Liver (tissue), 9 donors: ENCODE results near the gene RIT2. TPM values are rescaled to one million over a fixed set of nuclear protein-coding genes. Genes with fewer than 3 reads are reported as not detected.

Experiments used
- DNase-seq: peaks from one replicate; pipeline ENCODE4 v3.0.0-alpha.2; 2017; ENCODE audit warnings: low spot score
- H3K27ac ChIP-seq, 2 donors: one replicate each; pipeline ENCODE4 v1.7.0; 2013; ENCODE audit warnings: inconsistent platforms in 2 of 2, low read length in 2 of 2, control low read depth in 1 of 2, low read depth in 1 of 2, mild to moderate bottlenecking in 1 of 2
- H3K27me3 ChIP-seq, 4 donors: one replicate each; pipeline versions ENCODE4 v1.6.1 to v1.7.0; 2013; ENCODE audit warnings: low read length in 3 of 4, inconsistent platforms in 1 of 4, mild to moderate bottlenecking in 1 of 4, moderate library complexity in 1 of 4; ENCODE audit not compliant: control insufficient read depth in 4 of 4, insufficient read depth in 4 of 4
- H3K36me3 ChIP-seq, 4 donors: one replicate each; pipeline versions ENCODE4 v1.6.1 to v1.7.0; 2013; ENCODE audit warnings: low read length in 3 of 4, mild to moderate bottlenecking in 3 of 4, low read depth in 1 of 4, moderate library complexity in 1 of 4; ENCODE audit not compliant: control insufficient read depth in 4 of 4, insufficient read depth in 3 of 4
- H3K4me1 ChIP-seq, 4 donors: one replicate each; pipeline versions ENCODE4 v1.6.1 to v1.7.0; 2013; ENCODE audit warnings: low read length in 3 of 4, mild to moderate bottlenecking in 3 of 4, moderate library complexity in 1 of 4; ENCODE audit not compliant: control insufficient read depth in 4 of 4, insufficient read depth in 4 of 4
- H3K4me3 ChIP-seq, 3 donors: one replicate each; pipeline versions ENCODE4 v1.6.1 to v1.7.0; 2013; ENCODE audit warnings: low read length in 3 of 3, control low read depth in 1 of 3, low read depth in 1 of 3, mild to moderate bottlenecking in 1 of 3
- H3K9ac ChIP-seq, 2 donors: one replicate each; pipeline ENCODE4 v1.7.0; 2013; ENCODE audit warnings: low read length in 2 of 2, mild to moderate bottlenecking in 2 of 2, moderate library complexity in 2 of 2, control low read depth in 1 of 2, low read depth in 1 of 2
- H3K9me3 ChIP-seq, 4 donors: one replicate each; pipeline versions ENCODE4 v1.6.1 to v1.7.0; 2013; ENCODE audit warnings: low read length in 3 of 4; ENCODE audit not compliant: control insufficient read depth in 4 of 4
- EGR1 ChIP-seq, 2 donors: IDR thresholded peaks; 2 replicates each; pipeline ENCODE4 v1.6.1; 2016 to 2018; ENCODE audit warnings: antibody characterized with exemption in 2 of 2, low read depth in 2 of 2
- FOXA1 ChIP-seq: IDR thresholded peaks from 2 replicates; pipeline ENCODE4 v1.6.1; 2016; ENCODE audit warnings: antibody characterized with exemption
- FOXA2 ChIP-seq: IDR thresholded peaks from 2 replicates; pipeline ENCODE4 v1.6.1; 2016; ENCODE audit warnings: antibody characterized with exemption
- GABPA ChIP-seq, 2 donors: IDR thresholded peaks in 1 of 2; conservative IDR thresholded peaks in 1 of 2; 2 replicates each; pipeline ENCODE4 v1.6.1; 2016; ENCODE audit warnings: antibody characterized with exemption in 2 of 2, mild to moderate bottlenecking in 1 of 2, moderate library complexity in 1 of 2
- HNF4A ChIP-seq, 2 donors: conservative IDR thresholded peaks; 2 replicates each; pipeline ENCODE4 v1.6.1; 2016; ENCODE audit warnings: antibody characterized with exemption in 2 of 2, mild to moderate bottlenecking in 2 of 2
- HNF4G ChIP-seq: IDR thresholded peaks from 2 replicates; pipeline ENCODE4 v1.6.1; 2016; ENCODE audit warnings: antibody characterized with exemption
- JUND ChIP-seq, 2 donors: IDR thresholded peaks; 2 replicates each; pipeline ENCODE4 v1.6.1; 2016; ENCODE audit warnings: antibody characterized with exemption in 2 of 2
- NR2F2 ChIP-seq: IDR thresholded peaks from 2 replicates; pipeline ENCODE4 v1.6.1; 2016; ENCODE audit warnings: antibody characterized with exemption
- RAD21 ChIP-seq, 2 donors: IDR thresholded peaks; 2 replicates each; pipeline ENCODE4 v1.6.1; 2016; ENCODE audit warnings: antibody characterized with exemption in 2 of 2, mild to moderate bottlenecking in 2 of 2
- RXRA ChIP-seq, 2 donors: IDR thresholded peaks; 2 replicates each; pipeline ENCODE4 v1.6.1; 2017 to 2018; ENCODE audit warnings: antibody characterized with exemption in 2 of 2, mild to moderate bottlenecking in 1 of 2
- SP1 ChIP-seq: IDR thresholded peaks from 2 replicates; pipeline ENCODE4 v1.6.1; 2018; ENCODE audit warnings: antibody characterized with exemption, mild to moderate bottlenecking
- TAF1 ChIP-seq: conservative IDR thresholded peaks from 2 replicates; pipeline ENCODE4 v1.6.1; 2016; ENCODE audit warnings: antibody characterized with exemption, mild to moderate bottlenecking
- YY1 ChIP-seq: IDR thresholded peaks from 2 replicates; pipeline ENCODE4 v1.6.1; 2016; ENCODE audit warnings: antibody characterized with exemption, mild to moderate bottlenecking
- WGBS: extraction: QIAGEN DNeasy Blood & Tissue Kit; methylation state at CpG from one replicate; pipeline ENCODE4 v1.1.7; 2013; 5-methylcytosine and 5-hydroxymethylcytosine counted together
- polyA plus RNA-seq, 2 donors: library from polyadenylated mRNA; stranded (reverse) in 1 of 2; unstranded in 1 of 2; fragments of 200-250 nt in 1 of 2; fragments of >200 nt in 1 of 2; fragmentation: Nextera tagmentation in 1 of 2; extraction: Ambion mirVana in 1 of 2; gene quantifications; one replicate each; pipeline versions ENCODE4 v1.2.1 to v1.2.3, GENCODE V29; 2013 to 2015
- total RNA-seq, 2 donors: library from RNA; depleted of rRNA; stranded (reverse); fragments of >200 nt; gene quantifications; one replicate each; pipeline ENCODE4 v1.2.3, GENCODE V29; 2014
- TF ChIP-seq, protein P1 (sequence below): IDR thresholded peaks from 2 replicates; pipeline ENCODE4 v1.6.1; 2016; ENCODE audit warnings: antibody characterized with exemption
- TF ChIP-seq, protein P2 (sequence below): IDR thresholded peaks from 2 replicates; pipeline ENCODE4 v1.6.1; 2016; ENCODE audit warnings: antibody characterized with exemption, mild to moderate bottlenecking
- TF ChIP-seq, protein P3 (sequence below): IDR thresholded peaks from 2 replicates; pipeline ENCODE4 v1.6.1; 2016; ENCODE audit warnings: antibody characterized with exemption
- TF ChIP-seq, protein P4 (sequence below): IDR thresholded peaks from 2 replicates; pipeline ENCODE4 v1.6.1; 2016; ENCODE audit warnings: antibody characterized with exemption
- TF ChIP-seq, protein P5 (sequence below): fragments of 150-350 bp; IDR thresholded peaks from 2 replicates; pipeline ENCODE4 v1.5.1; 2017; ENCODE audit warnings: improper control_type of control experiment, low read depth, low read length; ENCODE audit not compliant: missing input control
- donor health status: healthy.
- donor health status: healthy.
- donor health status: healthy.
- donor health status: healthy.
- donor health status: healthy.

The RIT2 gene
- total and polyA plus RNA-seq, 4 donors, result not detected

DNA sequence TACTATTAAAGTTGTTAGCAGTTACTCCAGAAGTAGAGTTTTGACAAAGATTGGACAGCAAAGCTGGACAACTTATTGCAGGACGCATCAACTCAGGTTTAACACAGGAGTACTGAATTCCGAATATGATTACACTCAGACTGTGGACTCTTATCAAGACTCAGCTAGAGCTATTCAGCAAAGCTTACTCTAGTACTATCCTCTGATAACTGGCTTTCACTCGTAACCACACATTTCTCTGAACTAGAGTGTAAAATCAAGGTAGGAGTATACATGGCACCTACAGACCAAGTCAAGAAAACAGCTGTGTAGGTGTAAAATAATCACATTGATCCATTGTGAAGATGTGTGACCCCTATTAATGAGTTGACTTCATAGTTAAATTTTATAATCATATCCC, 154.2 kb downstream of the RIT2 start:
- WGBS, result 72% methylated on average over 3 of the region's 3 CpGs
- Histone ChIP-seq H3K36me3 (no peaks in the 10 kb centered on the region), H3K27ac (no peak overlapping the region), H3K9ac (no peak overlapping the region), H3K9me3 (no peaks in the 10 kb centered on the region), H3K4me3 (no peak overlapping the region), H3K27me3 (peaks cover 0 to 6% (median 0%) of the 10 kb centered on the region in 4 donors), H3K4me1 (no peaks in the 10 kb centered on the region)
- TF ChIP-seq, protein P1, sequence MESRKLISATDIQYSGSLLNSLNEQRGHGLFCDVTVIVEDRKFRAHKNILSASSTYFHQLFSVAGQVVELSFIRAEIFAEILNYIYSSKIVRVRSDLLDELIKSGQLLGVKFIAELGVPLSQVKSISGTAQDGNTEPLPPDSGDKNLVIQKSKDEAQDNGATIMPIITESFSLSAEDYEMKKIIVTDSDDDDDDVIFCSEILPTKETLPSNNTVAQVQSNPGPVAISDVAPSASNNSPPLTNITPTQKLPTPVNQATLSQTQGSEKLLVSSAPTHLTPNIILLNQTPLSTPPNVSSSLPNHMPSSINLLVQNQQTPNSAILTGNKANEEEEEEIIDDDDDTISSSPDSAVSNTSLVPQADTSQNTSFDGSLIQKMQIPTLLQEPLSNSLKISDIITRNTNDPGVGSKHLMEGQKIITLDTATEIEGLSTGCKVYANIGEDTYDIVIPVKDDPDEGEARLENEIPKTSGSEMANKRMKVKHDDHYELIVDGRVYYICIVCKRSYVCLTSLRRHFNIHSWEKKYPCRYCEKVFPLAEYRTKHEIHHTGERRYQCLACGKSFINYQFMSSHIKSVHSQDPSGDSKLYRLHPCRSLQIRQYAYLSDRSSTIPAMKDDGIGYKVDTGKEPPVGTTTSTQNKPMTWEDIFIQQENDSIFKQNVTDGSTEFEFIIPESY, result no peak
- TF ChIP-seq RXRA (IDR thresholded peaks at IDR 0.05) (no peak), YY1 (no peak), JUND (IDR thresholded peaks at IDR 0.05) (no peak), GABPA (IDR thresholded peaks at IDR 0.05 in 1 of 2, conservative IDR thresholded peaks at IDR 0.05 in 1 of 2) (no peak)
- TF ChIP-seq, protein P2, sequence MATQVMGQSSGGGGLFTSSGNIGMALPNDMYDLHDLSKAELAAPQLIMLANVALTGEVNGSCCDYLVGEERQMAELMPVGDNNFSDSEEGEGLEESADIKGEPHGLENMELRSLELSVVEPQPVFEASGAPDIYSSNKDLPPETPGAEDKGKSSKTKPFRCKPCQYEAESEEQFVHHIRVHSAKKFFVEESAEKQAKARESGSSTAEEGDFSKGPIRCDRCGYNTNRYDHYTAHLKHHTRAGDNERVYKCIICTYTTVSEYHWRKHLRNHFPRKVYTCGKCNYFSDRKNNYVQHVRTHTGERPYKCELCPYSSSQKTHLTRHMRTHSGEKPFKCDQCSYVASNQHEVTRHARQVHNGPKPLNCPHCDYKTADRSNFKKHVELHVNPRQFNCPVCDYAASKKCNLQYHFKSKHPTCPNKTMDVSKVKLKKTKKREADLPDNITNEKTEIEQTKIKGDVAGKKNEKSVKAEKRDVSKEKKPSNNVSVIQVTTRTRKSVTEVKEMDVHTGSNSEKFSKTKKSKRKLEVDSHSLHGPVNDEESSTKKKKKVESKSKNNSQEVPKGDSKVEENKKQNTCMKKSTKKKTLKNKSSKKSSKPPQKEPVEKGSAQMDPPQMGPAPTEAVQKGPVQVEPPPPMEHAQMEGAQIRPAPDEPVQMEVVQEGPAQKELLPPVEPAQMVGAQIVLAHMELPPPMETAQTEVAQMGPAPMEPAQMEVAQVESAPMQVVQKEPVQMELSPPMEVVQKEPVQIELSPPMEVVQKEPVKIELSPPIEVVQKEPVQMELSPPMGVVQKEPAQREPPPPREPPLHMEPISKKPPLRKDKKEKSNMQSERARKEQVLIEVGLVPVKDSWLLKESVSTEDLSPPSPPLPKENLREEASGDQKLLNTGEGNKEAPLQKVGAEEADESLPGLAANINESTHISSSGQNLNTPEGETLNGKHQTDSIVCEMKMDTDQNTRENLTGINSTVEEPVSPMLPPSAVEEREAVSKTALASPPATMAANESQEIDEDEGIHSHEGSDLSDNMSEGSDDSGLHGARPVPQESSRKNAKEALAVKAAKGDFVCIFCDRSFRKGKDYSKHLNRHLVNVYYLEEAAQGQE, result no peak
- no peak for DNase-seq

DNA sequence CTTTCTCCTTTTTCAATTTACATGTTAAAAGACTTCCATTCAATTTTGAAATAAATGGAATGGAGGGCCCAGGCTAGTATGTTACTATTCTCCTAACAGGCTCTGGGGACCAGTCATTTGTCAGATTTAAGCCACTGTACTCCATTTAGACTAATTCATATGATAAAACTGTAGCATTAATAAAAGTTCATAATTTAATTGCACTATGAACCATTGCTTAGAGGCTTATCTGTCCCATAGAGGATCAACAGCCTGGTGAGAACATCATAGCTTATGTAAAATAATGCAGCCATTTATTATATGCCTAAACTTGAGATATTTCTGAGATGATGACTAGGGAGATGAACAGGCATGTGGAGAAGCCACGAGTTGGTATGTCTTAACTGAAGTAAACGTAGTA, 156.0 kb downstream of the RIT2 start:
- no peak overlapping the region for H3K9ac ChIP-seq
- no peak overlapping the region for H3K27ac ChIP-seq
- H3K4me3 ChIP-seq, result no peak overlapping the region
- DNase-seq, result no peak
- TF ChIP-seq, protein P1, result no peak
- TF ChIP-seq YY1 (no peak), TAF1 (no peak), JUND (IDR thresholded peaks at IDR 0.05) (no peak), RXRA (IDR thresholded peaks at IDR 0.05) (no peak), HNF4G (no peak), GABPA (IDR thresholded peaks at IDR 0.05 in 1 of 2, conservative IDR thresholded peaks at IDR 0.05 in 1 of 2) (no peak), FOXA1 (no peak), HNF4A (conservative IDR thresholded peaks at IDR 0.05) (no peak), FOXA2 (no peak), SP1 (no peak), EGR1 (IDR thresholded peaks at IDR 0.05; ENCODE audit: low read depth in 2 of 2) (no peak), NR2F2 (no peak), RAD21 (IDR thresholded peaks at IDR 0.05) (no peak)
- TF ChIP-seq, protein P2, result no peak
- TF ChIP-seq, protein P3, sequence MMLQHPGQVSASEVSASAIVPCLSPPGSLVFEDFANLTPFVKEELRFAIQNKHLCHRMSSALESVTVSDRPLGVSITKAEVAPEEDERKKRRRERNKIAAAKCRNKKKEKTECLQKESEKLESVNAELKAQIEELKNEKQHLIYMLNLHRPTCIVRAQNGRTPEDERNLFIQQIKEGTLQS, result no peak
- TF ChIP-seq, protein P4, sequence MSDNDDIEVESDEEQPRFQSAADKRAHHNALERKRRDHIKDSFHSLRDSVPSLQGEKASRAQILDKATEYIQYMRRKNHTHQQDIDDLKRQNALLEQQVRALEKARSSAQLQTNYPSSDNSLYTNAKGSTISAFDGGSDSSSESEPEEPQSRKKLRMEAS, result no peak
- TF ChIP-seq, protein P5, sequence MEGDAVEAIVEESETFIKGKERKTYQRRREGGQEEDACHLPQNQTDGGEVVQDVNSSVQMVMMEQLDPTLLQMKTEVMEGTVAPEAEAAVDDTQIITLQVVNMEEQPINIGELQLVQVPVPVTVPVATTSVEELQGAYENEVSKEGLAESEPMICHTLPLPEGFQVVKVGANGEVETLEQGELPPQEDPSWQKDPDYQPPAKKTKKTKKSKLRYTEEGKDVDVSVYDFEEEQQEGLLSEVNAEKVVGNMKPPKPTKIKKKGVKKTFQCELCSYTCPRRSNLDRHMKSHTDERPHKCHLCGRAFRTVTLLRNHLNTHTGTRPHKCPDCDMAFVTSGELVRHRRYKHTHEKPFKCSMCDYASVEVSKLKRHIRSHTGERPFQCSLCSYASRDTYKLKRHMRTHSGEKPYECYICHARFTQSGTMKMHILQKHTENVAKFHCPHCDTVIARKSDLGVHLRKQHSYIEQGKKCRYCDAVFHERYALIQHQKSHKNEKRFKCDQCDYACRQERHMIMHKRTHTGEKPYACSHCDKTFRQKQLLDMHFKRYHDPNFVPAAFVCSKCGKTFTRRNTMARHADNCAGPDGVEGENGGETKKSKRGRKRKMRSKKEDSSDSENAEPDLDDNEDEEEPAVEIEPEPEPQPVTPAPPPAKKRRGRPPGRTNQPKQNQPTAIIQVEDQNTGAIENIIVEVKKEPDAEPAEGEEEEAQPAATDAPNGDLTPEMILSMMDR, result no peak
- H3K9me3 ChIP-seq, result no peaks in the 10 kb centered on the region
- H3K36me3 ChIP-seq, result no peaks in the 10 kb centered on the region
- 59% methylated on average over 2 of the region's 2 CpGs for WGBS
- H3K27me3 ChIP-seq, result peaks cover 0 to 6% (median 0%) of the 10 kb centered on the region in 4 donors
- H3K4me1 ChIP-seq, result no peaks in the 10 kb centered on the region
